HEK293 (cell line): Measurements from ENCODE around the gene GALNS.

Experiments
- CTCF ChIA-PET: fragments of 350-600 bp; formaldehyde crosslinking; extraction: SDS; loops from one replicate; lab custom pipeline; 2021; ENCODE audit warnings: antibody characterized with exemption; lab: Yijun Ruan, JAX
- POLR2A ChIA-PET: fragments of 300-600 bp; formaldehyde crosslinking; extraction: SDS; loops from one replicate; lab custom pipeline; 2020; ENCODE audit warnings: antibody characterized with exemption, inconsistent platforms; lab: Yijun Ruan, JAX
- H3K27ac ChIP-seq: fragments of 200-500 bp; sonication (Bioruptor generic); 2 replicates; pipeline ENCODE4 v1.5.1; 2014; ENCODE audit warnings: low read depth, low read length, control low read depth, inconsistent platforms; ENCODE audit errors: extremely low read depth
- H3K36me3 ChIP-seq, 2 experiments: fragments of 200-500 bp in 1 of 2; sonication (Bioruptor generic) in 1 of 2; 1 replicate in 1 of 2; 2 replicates in 1 of 2; pipeline ENCODE4 v1.5.1; 2014 to 2017; ENCODE audit warnings: inconsistent platforms in 2 of 2, low read length in 2 of 2; ENCODE audit not compliant: control insufficient read depth in 2 of 2, insufficient read depth in 1 of 2
- H3K4me1 ChIP-seq: fragments of 200-500 bp; sonication (Bioruptor generic); 2 replicates; pipeline ENCODE4 v1.5.1; 2014; ENCODE audit warnings: mild to moderate bottlenecking, low read length, inconsistent platforms; ENCODE audit not compliant: control insufficient read depth, insufficient read depth
- H3K4me3 ChIP-seq: 2 replicates; pipeline ENCODE4 v1.5.1; 2011; ENCODE audit warnings: low read depth, mild to moderate bottlenecking, control low read depth, low read length, moderate library complexity
- H3K9me3 ChIP-seq: fragments of 200-500 bp; sonication (Bioruptor generic); 2 replicates; pipeline ENCODE4 v1.5.1; 2014; ENCODE audit warnings: low read depth, low read length, inconsistent platforms; ENCODE audit not compliant: control insufficient read depth, insufficient read depth
- BCL11A ChIP-seq: fragments of 450-650 bp; formaldehyde crosslinking; IDR thresholded peaks from 2 replicates; pipeline ENCODE4 v1.5.1; 2016; ENCODE audit warnings: low read depth, missing biosample characterization, missing genetic modification characterization
- HOXD13 ChIP-seq: sonication (generic); formaldehyde crosslinking; IDR thresholded peaks from 2 replicates; pipeline ENCODE4 v1.8.0; 2022; ENCODE audit warnings: missing genetic modification reagents, borderline replicate concordance
- KLF16 ChIP-seq: fragments of 450-650 bp; formaldehyde crosslinking; IDR thresholded peaks from 2 replicates; pipeline ENCODE4 v1.5.1; 2017; ENCODE audit warnings: missing biosample characterization, missing genetic modification characterization
- PRDM1 ChIP-seq: fragments of 450-650 bp; formaldehyde crosslinking; IDR thresholded peaks from 2 replicates; pipeline ENCODE4; 2016; ENCODE audit warnings: missing biosample characterization, missing genetic modification characterization
- RBAK ChIP-seq: fragments of 450-650 bp; formaldehyde crosslinking; IDR thresholded peaks from 2 replicates; pipeline ENCODE4 v1.5.1; 2016; ENCODE audit warnings: missing biosample characterization, missing genetic modification characterization
- SCRT2 ChIP-seq: fragments of 450-650 bp; formaldehyde crosslinking; IDR thresholded peaks from 2 replicates; pipeline ENCODE4 v1.5.1; 2016; ENCODE audit warnings: missing biosample characterization, missing genetic modification characterization
- ZBTB17 ChIP-seq: fragments of 450-650 bp; formaldehyde crosslinking; IDR thresholded peaks from 2 replicates; pipeline ENCODE4 v1.5.1; 2016; ENCODE audit warnings: missing biosample characterization, missing genetic modification characterization
- ZFHX2 ChIP-seq: fragments of 450-650 bp; formaldehyde crosslinking; conservative IDR thresholded peaks from 2 replicates; pipeline ENCODE4 v1.5.1; 2016; ENCODE audit warnings: missing biosample characterization, missing genetic modification characterization
- ZFP41 ChIP-seq: fragments of 450-650 bp; formaldehyde crosslinking; IDR thresholded peaks from 2 replicates; pipeline ENCODE4 v1.5.1; 2016; ENCODE audit warnings: missing biosample characterization, missing genetic modification characterization, borderline replicate concordance
- ZIC2 ChIP-seq: fragments of 450-650 bp; formaldehyde crosslinking; IDR thresholded peaks from 2 replicates; pipeline ENCODE4 v1.5.1; 2016; ENCODE audit warnings: missing biosample characterization, missing genetic modification characterization
- ZNF221 ChIP-seq: fragments of 450-650 bp; formaldehyde crosslinking; IDR thresholded peaks from 2 replicates; pipeline ENCODE4 v1.5.1; 2017; ENCODE audit warnings: missing biosample characterization, missing genetic modification characterization, borderline replicate concordance
- ZNF24 ChIP-seq: fragments of 450-650 bp; formaldehyde crosslinking; IDR thresholded peaks from 2 replicates; pipeline ENCODE4 v1.5.1; 2016; ENCODE audit warnings: missing biosample characterization, missing genetic modification characterization
- ZNF324 ChIP-seq: fragments of 450-650 bp; formaldehyde crosslinking; IDR thresholded peaks from 2 replicates; pipeline ENCODE4 v1.5.1; 2016; ENCODE audit warnings: missing biosample characterization, missing genetic modification characterization
- ZNF416 ChIP-seq: fragments of 450-650 bp; formaldehyde crosslinking; IDR thresholded peaks from 2 replicates; pipeline ENCODE4 v1.5.1; 2016; ENCODE audit warnings: missing biosample characterization, missing genetic modification characterization
- ZNF501 ChIP-seq: fragments of 450-650 bp; formaldehyde crosslinking; IDR thresholded peaks from 2 replicates; pipeline ENCODE4 v1.5.1; 2016; ENCODE audit warnings: missing biosample characterization, missing genetic modification characterization
- ZNF514 ChIP-seq: fragments of 450-650 bp; formaldehyde crosslinking; IDR thresholded peaks from 2 replicates; pipeline ENCODE4 v1.5.1; 2016; ENCODE audit warnings: missing biosample characterization, missing genetic modification characterization
- ZNF585B ChIP-seq: fragments of 450-650 bp; formaldehyde crosslinking; IDR thresholded peaks from 2 replicates; pipeline ENCODE4 v1.5.1; 2016; ENCODE audit warnings: missing biosample characterization, missing genetic modification characterization
- ZNF654 ChIP-seq: fragments of 450-650 bp; formaldehyde crosslinking; IDR thresholded peaks from 2 replicates; pipeline ENCODE4 v1.5.1; 2016; ENCODE audit warnings: low read depth, missing biosample characterization, missing genetic modification characterization
- ZNF76 ChIP-seq: fragments of 450-650 bp; formaldehyde crosslinking; IDR thresholded peaks from 2 replicates; pipeline ENCODE4; 2016; ENCODE audit warnings: low read depth, missing biosample characterization, missing genetic modification characterization, borderline replicate concordance
- ZNF830 ChIP-seq: fragments of 450-650 bp; IDR thresholded peaks from 2 replicates; pipeline ENCODE4 v1.5.0; 2018; ENCODE audit warnings: missing biosample characterization, missing genetic modification characterization, low read depth, mild to moderate bottlenecking, moderate library complexity
- ZNF837 ChIP-seq: fragments of 450-650 bp; formaldehyde crosslinking; IDR thresholded peaks from 2 replicates; pipeline ENCODE4 v1.5.1; 2016; ENCODE audit warnings: missing biosample characterization, missing genetic modification characterization
- ZNF843 ChIP-seq: fragments of 450-650 bp; formaldehyde crosslinking; IDR thresholded peaks from 2 replicates; pipeline ENCODE4 v1.5.1; 2016; ENCODE audit warnings: missing biosample characterization, missing genetic modification characterization
- ZSCAN16 ChIP-seq: fragments of 450-650 bp; formaldehyde crosslinking; IDR thresholded peaks from 2 replicates; pipeline ENCODE4 v1.5.1; 2016; ENCODE audit warnings: missing biosample characterization, missing genetic modification characterization
- TF ChIP-seq, protein P1 (sequence below): fragments of 450-650 bp; formaldehyde crosslinking; IDR thresholded peaks from 2 replicates; pipeline ENCODE4 v1.5.1; 2016; ENCODE audit warnings: missing biosample characterization, missing genetic modification characterization
- TF ChIP-seq, protein P2 (sequence below): sonication (generic); formaldehyde crosslinking; IDR thresholded peaks from 2 replicates; pipeline ENCODE4 v1.8.1; 2022; ENCODE audit warnings: mild to moderate bottlenecking, moderate library complexity, missing genetic modification reagents
- TF ChIP-seq, protein P3 (sequence below): fragments of 450-650 bp; formaldehyde crosslinking; conservative IDR thresholded peaks from 2 replicates; pipeline ENCODE4 v1.5.1; 2016; ENCODE audit warnings: low read depth, missing biosample characterization, missing genetic modification characterization
- TF ChIP-seq, protein P4 (sequence below): IDR thresholded peaks from 2 replicates; pipeline ENCODE4 v1.6.1; 2011; ENCODE audit warnings: mild to moderate bottlenecking, low read depth, low read length, borderline replicate concordance
- TF ChIP-seq, protein P5 (sequence below): fragments of 450-650 bp; formaldehyde crosslinking; IDR thresholded peaks from 2 replicates; pipeline ENCODE4 v1.5.1; 2016; ENCODE audit warnings: missing biosample characterization, missing genetic modification characterization

Gene GALNS

DNA sequence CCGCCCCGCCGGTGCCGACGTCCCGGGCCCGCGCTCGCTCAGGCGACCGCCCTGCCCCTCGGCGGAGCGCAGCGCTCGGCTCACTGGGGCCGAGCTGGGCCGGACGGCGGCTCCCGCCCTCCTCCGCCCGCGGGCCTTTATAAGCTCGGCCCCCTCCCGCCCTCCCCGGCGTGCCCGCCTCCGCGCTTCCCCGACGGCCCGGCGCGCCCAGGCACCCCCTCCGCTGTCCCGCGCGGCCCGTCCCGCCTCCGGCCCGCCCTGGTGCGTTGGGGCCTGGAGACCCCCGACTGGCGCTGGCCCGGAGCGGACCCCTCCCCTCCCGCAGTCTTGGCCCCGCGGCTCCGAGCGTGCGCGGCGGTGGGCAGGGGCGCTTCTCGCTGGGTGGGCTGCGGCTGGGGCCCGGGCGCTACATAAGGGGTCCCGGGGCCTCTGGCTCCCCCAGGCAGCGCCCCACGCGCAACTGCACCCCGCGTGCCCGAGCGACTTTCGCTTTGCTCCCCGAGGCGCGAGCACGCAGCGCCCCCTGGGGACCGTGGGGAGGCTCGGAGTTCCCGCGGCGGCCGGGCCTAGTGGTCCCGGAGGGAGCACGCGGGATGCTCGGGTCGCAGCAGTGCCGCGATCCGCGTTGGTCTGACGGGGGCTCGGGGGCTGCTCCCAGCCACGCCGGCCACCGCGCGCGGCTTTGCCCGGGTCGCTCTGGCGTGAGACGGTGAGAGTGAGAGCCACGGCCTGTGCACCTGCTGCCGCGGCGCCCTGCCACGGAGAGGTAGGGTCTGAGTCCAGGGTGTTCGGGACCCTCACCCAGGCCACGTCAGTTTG lies 71.4 kb downstream of the GALNS start, which contains the start of gene PIEZO1:
TSS of gene PIEZO1 (minus strand) at position 115 of the 819 bp plus-strand sequence. CDS start 256 bp downstream, outside the sequence.
- Histone ChIP-seq H3K9me3 (no peaks in the 10 kb centered on the region), H3K4me1 (peaks cover 22% of the 10 kb centered on the region), H3K27ac (peak within 1 kb of the TSS; percentile 76; the same call in 1 of the 2 replicates), H3K36me3 (no peaks in the 10 kb centered on the region), H3K4me3 (peak within 1 kb of the TSS; percentile 53)
- ChIA-PET POLR2A (interaction anchor here (0.5 to 6.7 kb wide), 12 partner anchors 10 to 732 kb away, joined by 3 to 97 read pairs (median 4); no protein-coding TSS in a partner anchor), CTCF (interaction anchor here (0.6 to 0.8 kb wide), 5 partner anchors 11 to 870 kb away, joined by 3 to 4 read pairs (median 3); no protein-coding TSS in a partner anchor)
- TF ChIP-seq, protein P1, sequence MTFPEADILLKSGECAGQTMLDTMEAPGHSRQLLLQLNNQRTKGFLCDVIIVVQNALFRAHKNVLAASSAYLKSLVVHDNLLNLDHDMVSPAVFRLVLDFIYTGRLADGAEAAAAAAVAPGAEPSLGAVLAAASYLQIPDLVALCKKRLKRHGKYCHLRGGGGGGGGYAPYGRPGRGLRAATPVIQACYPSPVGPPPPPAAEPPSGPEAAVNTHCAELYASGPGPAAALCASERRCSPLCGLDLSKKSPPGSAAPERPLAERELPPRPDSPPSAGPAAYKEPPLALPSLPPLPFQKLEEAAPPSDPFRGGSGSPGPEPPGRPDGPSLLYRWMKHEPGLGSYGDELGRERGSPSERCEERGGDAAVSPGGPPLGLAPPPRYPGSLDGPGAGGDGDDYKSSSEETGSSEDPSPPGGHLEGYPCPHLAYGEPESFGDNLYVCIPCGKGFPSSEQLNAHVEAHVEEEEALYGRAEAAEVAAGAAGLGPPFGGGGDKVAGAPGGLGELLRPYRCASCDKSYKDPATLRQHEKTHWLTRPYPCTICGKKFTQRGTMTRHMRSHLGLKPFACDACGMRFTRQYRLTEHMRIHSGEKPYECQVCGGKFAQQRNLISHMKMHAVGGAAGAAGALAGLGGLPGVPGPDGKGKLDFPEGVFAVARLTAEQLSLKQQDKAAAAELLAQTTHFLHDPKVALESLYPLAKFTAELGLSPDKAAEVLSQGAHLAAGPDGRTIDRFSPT (tag by site-specific recombination) = no peak
- TF ChIP-seq PRDM1 (tag by site-specific recombination) (peak; percentile 22; the same call in 1 of the 2 replicates), ZNF837 (no peak), HOXD13 (CRISPR knock-in tag) (no peak), SCRT2 (tag by site-specific recombination) (no peak), ZNF654 (0 out of 2 replicates have a peak, but pooled peaks have one; percentile 10), ZNF324 (tag by site-specific recombination) (no peak), ZNF501 (tag by site-specific recombination) (no peak), ZNF76 (tag by site-specific recombination) (0 out of 2 replicates have a peak, but pooled peaks have one; percentile 23), ZNF24 (tag by site-specific recombination) (no peak), ZNF514 (tag by site-specific recombination) (no peak), ZSCAN16 (tag by site-specific recombination) (no peak), ZNF416 (tag by site-specific recombination) (no peak), ZFP41 (no peak), ZBTB17 (tag by site-specific recombination) (no peak), ZNF830 (tag by site-specific recombination) (no peak), ZIC2 (tag by site-specific recombination) (peak; percentile 88), ZNF843 (tag by site-specific recombination) (no peak), RBAK (tag by site-specific recombination) (no peak), ZFHX2 (tag by site-specific recombination) (peak; percentile 21; the same call in 1 of the 2 replicates), BCL11A (tag by site-specific recombination) (no peak), KLF16 (tag by site-specific recombination) (peak; percentile 34; the same call in 1 of the 2 replicates), ZNF221 (no peak), ZNF585B (tag by site-specific recombination) (no peak)
- TF ChIP-seq, protein P2, sequence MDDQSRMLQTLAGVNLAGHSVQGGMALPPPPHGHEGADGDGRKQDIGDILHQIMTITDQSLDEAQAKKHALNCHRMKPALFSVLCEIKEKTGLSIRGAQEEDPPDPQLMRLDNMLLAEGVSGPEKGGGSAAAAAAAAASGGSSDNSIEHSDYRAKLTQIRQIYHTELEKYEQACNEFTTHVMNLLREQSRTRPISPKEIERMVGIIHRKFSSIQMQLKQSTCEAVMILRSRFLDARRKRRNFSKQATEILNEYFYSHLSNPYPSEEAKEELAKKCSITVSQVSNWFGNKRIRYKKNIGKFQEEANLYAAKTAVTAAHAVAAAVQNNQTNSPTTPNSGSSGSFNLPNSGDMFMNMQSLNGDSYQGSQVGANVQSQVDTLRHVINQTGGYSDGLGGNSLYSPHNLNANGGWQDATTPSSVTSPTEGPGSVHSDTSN (CRISPR knock-in tag) = 0 out of 2 replicates have a peak, but pooled peaks have one; percentile 24
- TF ChIP-seq, protein P3, sequence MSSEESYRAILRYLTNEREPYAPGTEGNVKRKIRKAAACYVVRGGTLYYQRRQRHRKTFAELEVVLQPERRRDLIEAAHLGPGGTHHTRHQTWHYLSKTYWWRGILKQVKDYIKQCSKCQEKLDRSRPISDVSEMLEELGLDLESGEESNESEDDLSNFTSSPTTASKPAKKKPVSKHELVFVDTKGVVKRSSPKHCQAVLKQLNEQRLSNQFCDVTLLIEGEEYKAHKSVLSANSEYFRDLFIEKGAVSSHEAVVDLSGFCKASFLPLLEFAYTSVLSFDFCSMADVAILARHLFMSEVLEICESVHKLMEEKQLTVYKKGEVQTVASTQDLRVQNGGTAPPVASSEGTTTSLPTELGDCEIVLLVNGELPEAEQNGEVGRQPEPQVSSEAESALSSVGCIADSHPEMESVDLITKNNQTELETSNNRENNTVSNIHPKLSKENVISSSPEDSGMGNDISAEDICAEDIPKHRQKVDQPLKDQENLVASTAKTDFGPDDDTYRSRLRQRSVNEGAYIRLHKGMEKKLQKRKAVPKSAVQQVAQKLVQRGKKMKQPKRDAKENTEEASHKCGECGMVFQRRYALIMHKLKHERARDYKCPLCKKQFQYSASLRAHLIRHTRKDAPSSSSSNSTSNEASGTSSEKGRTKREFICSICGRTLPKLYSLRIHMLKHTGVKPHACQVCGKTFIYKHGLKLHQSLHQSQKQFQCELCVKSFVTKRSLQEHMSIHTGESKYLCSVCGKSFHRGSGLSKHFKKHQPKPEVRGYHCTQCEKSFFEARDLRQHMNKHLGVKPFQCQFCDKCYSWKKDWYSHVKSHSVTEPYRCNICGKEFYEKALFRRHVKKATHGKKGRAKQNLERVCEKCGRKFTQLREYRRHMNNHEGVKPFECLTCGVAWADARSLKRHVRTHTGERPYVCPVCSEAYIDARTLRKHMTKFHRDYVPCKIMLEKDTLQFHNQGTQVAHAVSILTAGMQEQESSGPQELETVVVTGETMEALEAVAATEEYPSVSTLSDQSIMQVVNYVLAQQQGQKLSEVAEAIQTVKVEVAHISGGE (tag by site-specific recombination) = 0 out of 2 replicates have a peak, but pooled peaks have one; percentile 17
- TF ChIP-seq, protein P4, sequence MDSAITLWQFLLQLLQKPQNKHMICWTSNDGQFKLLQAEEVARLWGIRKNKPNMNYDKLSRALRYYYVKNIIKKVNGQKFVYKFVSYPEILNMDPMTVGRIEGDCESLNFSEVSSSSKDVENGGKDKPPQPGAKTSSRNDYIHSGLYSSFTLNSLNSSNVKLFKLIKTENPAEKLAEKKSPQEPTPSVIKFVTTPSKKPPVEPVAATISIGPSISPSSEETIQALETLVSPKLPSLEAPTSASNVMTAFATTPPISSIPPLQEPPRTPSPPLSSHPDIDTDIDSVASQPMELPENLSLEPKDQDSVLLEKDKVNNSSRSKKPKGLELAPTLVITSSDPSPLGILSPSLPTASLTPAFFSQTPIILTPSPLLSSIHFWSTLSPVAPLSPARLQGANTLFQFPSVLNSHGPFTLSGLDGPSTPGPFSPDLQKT = no peak
- TF ChIP-seq, protein P5, sequence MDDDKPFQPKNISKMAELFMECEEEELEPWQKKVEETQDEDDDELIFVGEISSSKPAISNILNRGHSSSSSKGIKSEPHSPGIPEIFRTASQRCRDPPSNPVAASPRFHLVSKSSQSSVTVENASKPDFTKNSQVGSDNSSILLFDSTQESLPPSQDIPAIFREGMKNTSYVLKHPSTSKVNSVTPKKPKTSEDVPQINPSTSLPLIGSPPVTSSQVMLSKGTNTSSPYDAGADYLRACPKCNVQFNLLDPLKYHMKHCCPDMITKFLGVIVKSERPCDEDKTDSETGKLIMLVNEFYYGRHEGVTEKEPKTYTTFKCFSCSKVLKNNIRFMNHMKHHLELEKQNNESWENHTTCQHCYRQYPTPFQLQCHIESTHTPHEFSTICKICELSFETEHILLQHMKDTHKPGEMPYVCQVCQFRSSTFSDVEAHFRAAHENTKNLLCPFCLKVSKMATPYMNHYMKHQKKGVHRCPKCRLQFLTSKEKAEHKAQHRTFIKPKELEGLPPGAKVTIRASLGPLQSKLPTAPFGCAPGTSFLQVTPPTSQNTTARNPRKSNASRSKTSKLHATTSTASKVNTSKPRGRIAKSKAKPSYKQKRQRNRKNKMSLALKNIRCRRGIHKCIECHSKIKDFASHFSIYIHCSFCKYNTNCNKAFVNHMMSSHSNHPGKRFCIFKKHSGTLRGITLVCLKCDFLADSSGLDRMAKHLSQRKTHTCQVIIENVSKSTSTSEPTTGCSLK = no peak
